ENCODE measurements around the gene GBP1.
"Not testable (repeated sequence)": the region's sequence is repeated elsewhere in the genome, so short reads cannot be mapped to it uniquely, and the experiment has no call there.

The GBP1 gene

DNA sequence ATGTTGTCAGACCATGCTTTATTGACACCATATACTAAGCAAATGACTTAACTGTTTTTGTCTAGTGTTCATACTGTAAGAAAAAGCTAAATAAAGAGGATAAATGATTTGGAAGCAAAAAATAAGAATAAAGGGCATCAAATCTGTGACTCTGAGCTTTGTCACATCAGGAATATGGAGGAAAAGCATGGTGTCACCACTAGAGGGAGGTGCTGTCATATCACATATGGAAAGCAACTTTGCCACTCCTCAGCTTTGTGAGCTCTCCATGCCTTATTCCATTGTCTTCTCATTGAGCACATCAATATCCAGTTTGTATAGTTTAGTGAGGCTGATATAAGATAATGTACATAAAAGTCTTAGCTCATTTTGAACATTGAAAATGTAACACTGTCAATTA is 20.8 kb upstream of the GBP1 start:
- Histone ChIP-seq H3K18ac (ENCODE audit: low read length) (no peak overlapping the region), H3K9me3 (replicated peaks in 1 of 2; ENCODE audit: control insufficient read depth in 2 of 2, insufficient read depth in 1 of 2, low read depth in 1 of 2, low read length in 2 of 2) (no peaks in the 10 kb centered on the region), H3K9ac (ENCODE audit: low read depth, low read length, poor library complexity) (no peak overlapping the region), H2AK5ac (ENCODE audit: low read depth, low read length) (no peak overlapping the region), H3K4me2 (ENCODE audit: insufficient read depth, low read length, poor library complexity, severe bottlenecking) (no peak overlapping the region), H2AFZ (ENCODE audit: low read length) (no peak overlapping the region), H2BK120ac (ENCODE audit: low read depth, low read length) (no peak overlapping the region), H3K14ac (ENCODE audit: low read length) (no peak overlapping the region), H2BK15ac (ENCODE audit: low read length) (no peak overlapping the region), H3K27me3 (ENCODE audit: control insufficient read depth in 3 of 3, insufficient read depth in 3 of 3, low read depth in 1 of 3, low read length in 3 of 3) (no peaks in the 10 kb centered on the region), H4K8ac (ENCODE audit: low read depth, low read length) (no peak overlapping the region), H2BK5ac (ENCODE audit: low read length) (no peak overlapping the region), H3K4ac (ENCODE audit: low read length) (no peak overlapping the region), H3K79me1 (ENCODE audit: low read depth, low read length) (no peaks in the 10 kb centered on the region), H3K4me1 (ENCODE audit: control insufficient read depth in 2 of 2, insufficient read depth in 1 of 2, low read depth in 1 of 2, low read length in 2 of 2) (no peaks in the 10 kb centered on the region), H3K36me3 (replicated peaks in 1 of 2; ENCODE audit: control insufficient read depth in 2 of 2, insufficient read depth in 2 of 2, low read length in 2 of 2) (no peaks in the 10 kb centered on the region), H3K27ac (replicated peaks; ENCODE audit: low read length) (no peak overlapping the region), H2BK12ac (ENCODE audit: low read length) (no peak overlapping the region), H4K91ac (ENCODE audit: low read depth, low read length, poor library complexity) (no peak overlapping the region), H3K23ac (ENCODE audit: low read depth, low read length, poor library complexity) (no peak overlapping the region), H3K4me3 (ENCODE audit: low read length in 2 of 2) (no peak overlapping the region)
- DNase-seq (ENCODE audit: low spot score), result peak; percentile 11

DNA sequence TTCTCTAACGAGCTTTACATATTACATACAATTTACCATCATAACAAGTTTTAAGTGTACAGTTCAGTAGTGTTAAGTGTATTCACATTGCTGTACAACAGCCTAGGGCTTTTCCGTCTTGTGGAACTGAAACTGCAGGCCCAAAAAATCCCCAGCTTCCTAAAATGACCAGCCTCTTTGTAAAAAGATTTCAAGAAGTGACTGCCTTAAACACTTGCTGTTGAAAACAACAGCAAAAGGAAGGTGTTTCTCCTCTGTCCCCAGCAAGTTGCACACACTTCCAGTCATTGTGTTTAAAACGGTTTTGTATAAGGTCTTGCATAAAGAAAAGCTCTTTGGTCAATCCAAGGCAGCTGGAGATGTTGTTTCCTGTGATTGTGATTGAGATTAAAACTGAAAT is 16.0 kb upstream of the GBP1 start:
- H3K9me3 ChIP-seq (replicated peaks in 1 of 2; ENCODE audit: control insufficient read depth in 2 of 2, insufficient read depth in 1 of 2, low read depth in 1 of 2, low read length in 2 of 2), result peaks cover 0 to 1% of the 10 kb centered on the region in 2 donors
- no peak overlapping the region for H3K4me3 ChIP-seq (ENCODE audit: low read length in 2 of 2)
- WGBS, 2 donors (ENCODE audit: extremely low coverage in 2 of 2, insufficient read length in 2 of 2, insufficient replicate concordance in 1 of 2), result no CpG with 5 or more reads among the region's 3 CpGs
- no peak overlapping the region for H3K23ac ChIP-seq (ENCODE audit: low read depth, low read length, poor library complexity)
- no peaks in the 10 kb centered on the region for H3K79me1 ChIP-seq (ENCODE audit: low read depth, low read length)
- no peak overlapping the region for H2BK15ac ChIP-seq (ENCODE audit: low read length)
- H3K14ac ChIP-seq (ENCODE audit: low read length), result no peak overlapping the region
- no peak overlapping the region for H3K4me2 ChIP-seq (ENCODE audit: insufficient read depth, low read length, poor library complexity, severe bottlenecking)
- no peak overlapping the region for H2AK5ac ChIP-seq (ENCODE audit: low read depth, low read length)
- no peak overlapping the region for H4K8ac ChIP-seq (ENCODE audit: low read depth, low read length)
- no peak overlapping the region for H2BK5ac ChIP-seq (ENCODE audit: low read length)
- no peaks in the 10 kb centered on the region for H3K4me1 ChIP-seq (ENCODE audit: control insufficient read depth in 2 of 2, insufficient read depth in 1 of 2, low read depth in 1 of 2, low read length in 2 of 2)
- H3K18ac ChIP-seq (ENCODE audit: low read length), result no peak overlapping the region
- H2BK120ac ChIP-seq (ENCODE audit: low read depth, low read length), result no peak overlapping the region
- no peak overlapping the region for H4K91ac ChIP-seq (ENCODE audit: low read depth, low read length, poor library complexity)
- H2AFZ ChIP-seq (ENCODE audit: low read length), result peak overlapping the region; percentile 12
- H2BK12ac ChIP-seq (ENCODE audit: low read length), result no peak overlapping the region
- no peak overlapping the region for H3K27ac ChIP-seq (replicated peaks; ENCODE audit: low read length)
- H3K4ac ChIP-seq (ENCODE audit: low read length), result no peak overlapping the region
- no peak overlapping the region for H3K9ac ChIP-seq (ENCODE audit: low read depth, low read length, poor library complexity)
- H3K27me3 ChIP-seq (ENCODE audit: control insufficient read depth in 3 of 3, insufficient read depth in 3 of 3, low read depth in 1 of 3, low read length in 3 of 3), result no peaks in the 10 kb centered on the region
- H3K36me3 ChIP-seq (replicated peaks in 1 of 2; ENCODE audit: control insufficient read depth in 2 of 2, insufficient read depth in 2 of 2, low read length in 2 of 2), result no peaks in the 10 kb centered on the region
- no peak for DNase-seq (ENCODE audit: low spot score)

DNA sequence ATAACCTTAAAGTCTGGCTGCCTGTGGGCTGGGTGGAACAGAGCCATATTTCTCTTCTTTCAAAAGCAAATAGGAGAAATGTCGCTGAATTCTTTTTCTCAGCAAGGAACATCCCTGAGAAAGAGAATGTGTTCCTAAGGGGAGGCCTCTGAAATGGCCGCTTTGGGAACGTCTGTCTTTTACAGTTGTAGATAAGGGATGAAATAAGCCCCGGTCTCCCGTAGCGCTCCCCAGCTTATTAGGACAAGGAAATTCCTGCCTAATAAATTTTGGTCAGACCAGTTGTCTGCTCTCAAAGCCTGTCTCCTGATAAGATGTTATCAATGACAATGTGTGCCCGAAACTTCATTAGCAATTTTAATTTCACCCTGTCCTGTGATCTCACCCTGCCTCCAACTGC is 15.1 kb upstream of the GBP1 start:
- not testable (repeated sequence) for H2BK120ac ChIP-seq (ENCODE audit: low read depth, low read length); H3K27me3 ChIP-seq (ENCODE audit: control insufficient read depth in 3 of 3, insufficient read depth in 3 of 3, low read depth in 1 of 3, low read length in 3 of 3); H3K27ac ChIP-seq (replicated peaks; ENCODE audit: low read length); H2AFZ ChIP-seq (ENCODE audit: low read length); H2BK12ac ChIP-seq (ENCODE audit: low read length); H3K23ac ChIP-seq (ENCODE audit: low read depth, low read length, poor library complexity); H4K8ac ChIP-seq (ENCODE audit: low read depth, low read length); H2BK15ac ChIP-seq (ENCODE audit: low read length); H3K9ac ChIP-seq (ENCODE audit: low read depth, low read length, poor library complexity); DNase-seq (ENCODE audit: low spot score); H2AK5ac ChIP-seq (ENCODE audit: low read depth, low read length); H3K4ac ChIP-seq (ENCODE audit: low read length); H2BK5ac ChIP-seq (ENCODE audit: low read length); H3K36me3 ChIP-seq (replicated peaks in 1 of 2; ENCODE audit: control insufficient read depth in 2 of 2, insufficient read depth in 2 of 2, low read length in 2 of 2); H3K79me1 ChIP-seq (ENCODE audit: low read depth, low read length); H3K4me3 ChIP-seq (ENCODE audit: low read length in 2 of 2); H3K4me2 ChIP-seq (ENCODE audit: insufficient read depth, low read length, poor library complexity, severe bottlenecking); H3K4me1 ChIP-seq (ENCODE audit: control insufficient read depth in 2 of 2, insufficient read depth in 1 of 2, low read depth in 1 of 2, low read length in 2 of 2); H3K14ac ChIP-seq (ENCODE audit: low read length); H3K18ac ChIP-seq (ENCODE audit: low read length); H4K91ac ChIP-seq (ENCODE audit: low read depth, low read length, poor library complexity); H3K9me3 ChIP-seq (replicated peaks in 1 of 2; ENCODE audit: control insufficient read depth in 2 of 2, insufficient read depth in 1 of 2, low read depth in 1 of 2, low read length in 2 of 2)
- no CpG with 5 or more reads among the region's 7 CpGs for WGBS, 2 donors (ENCODE audit: extremely low coverage in 2 of 2, insufficient read length in 2 of 2, insufficient replicate concordance in 1 of 2)

DNA sequence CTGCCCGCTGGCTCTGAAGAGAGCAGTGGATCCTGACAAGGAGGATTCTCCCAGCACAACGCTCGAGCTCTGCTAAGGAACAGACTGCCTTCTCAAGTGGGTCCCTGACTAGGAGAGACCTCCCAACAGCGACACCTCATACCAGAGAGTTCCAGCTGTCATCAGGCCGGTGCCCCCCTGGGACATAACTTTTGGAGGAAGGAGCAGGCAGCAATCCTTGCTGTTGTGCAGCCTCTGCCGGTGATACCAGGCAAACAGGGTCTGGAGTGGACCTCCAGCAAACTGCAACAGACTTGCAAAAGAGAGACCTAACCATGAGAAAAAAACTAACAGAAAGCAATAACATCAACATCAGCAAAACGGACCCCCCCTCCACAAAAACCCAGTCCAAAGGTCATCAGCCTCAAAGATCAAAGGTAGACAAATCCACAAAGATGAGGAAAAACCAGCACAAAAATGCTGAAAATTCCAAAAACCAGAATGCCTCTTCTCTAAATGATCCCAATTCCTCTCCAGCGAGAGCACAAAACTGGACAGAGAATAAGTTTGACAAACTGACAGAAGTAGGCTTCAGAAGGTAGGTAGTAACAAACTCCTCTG is 7.6 kb upstream of the GBP1 start:
- H2BK120ac ChIP-seq (ENCODE audit: low read depth, low read length); H2BK15ac ChIP-seq (ENCODE audit: low read length); H3K18ac ChIP-seq (ENCODE audit: low read length); H3K27me3 ChIP-seq (ENCODE audit: control insufficient read depth in 3 of 3, insufficient read depth in 3 of 3, low read depth in 1 of 3, low read length in 3 of 3); H3K9me3 ChIP-seq (replicated peaks in 1 of 2; ENCODE audit: control insufficient read depth in 2 of 2, insufficient read depth in 1 of 2, low read depth in 1 of 2, low read length in 2 of 2); H2BK12ac ChIP-seq (ENCODE audit: low read length); H4K8ac ChIP-seq (ENCODE audit: low read depth, low read length); H3K4me1 ChIP-seq (ENCODE audit: control insufficient read depth in 2 of 2, insufficient read depth in 1 of 2, low read depth in 1 of 2, low read length in 2 of 2); H3K4me2 ChIP-seq (ENCODE audit: insufficient read depth, low read length, poor library complexity, severe bottlenecking); H4K91ac ChIP-seq (ENCODE audit: low read depth, low read length, poor library complexity); H2AK5ac ChIP-seq (ENCODE audit: low read depth, low read length); H3K27ac ChIP-seq (replicated peaks; ENCODE audit: low read length); H2AFZ ChIP-seq (ENCODE audit: low read length); H3K14ac ChIP-seq (ENCODE audit: low read length); H3K4ac ChIP-seq (ENCODE audit: low read length); DNase-seq (ENCODE audit: low spot score); H3K36me3 ChIP-seq (replicated peaks in 1 of 2; ENCODE audit: control insufficient read depth in 2 of 2, insufficient read depth in 2 of 2, low read length in 2 of 2); H3K79me1 ChIP-seq (ENCODE audit: low read depth, low read length); H3K9ac ChIP-seq (ENCODE audit: low read depth, low read length, poor library complexity); H3K4me3 ChIP-seq (ENCODE audit: low read length in 2 of 2); H3K23ac ChIP-seq (ENCODE audit: low read depth, low read length, poor library complexity); H2BK5ac ChIP-seq (ENCODE audit: low read length): not testable (repeated sequence)
- no CpG with 5 or more reads among the region's 8 CpGs for WGBS, 2 donors (ENCODE audit: extremely low coverage in 2 of 2, insufficient read length in 2 of 2, insufficient replicate concordance in 1 of 2)
